GM13976 (cell line): ENCODE data around the gene VWA8.

Source experiments
- DNase-seq: peaks from one replicate; pipeline ENCODE4 v3.0.0; 2012; ENCODE audit warnings: low spot score
- in situ Hi-C: fragments of 300-500 bp; cut with MboI; formaldehyde crosslinking; loops from one replicate; pipeline ENCODE4 v1.12.0; 2022; ENCODE audit warnings: low sequenced_read_pairs, mixed read lengths, inconsistent platforms; ENCODE audit not compliant: unreplicated experiment
- TF ChIP-seq, protein P1 (sequence below): IDR thresholded peaks from 2 replicates; pipeline ENCODE4 v1.5.1; 2012; ENCODE audit warnings: borderline replicate concordance, mild to moderate bottlenecking; ENCODE audit not compliant: insufficient read depth; ENCODE audit errors: extremely low read depth, missing control alignments, control extremely low read depth

VWA8 gene

DNA sequence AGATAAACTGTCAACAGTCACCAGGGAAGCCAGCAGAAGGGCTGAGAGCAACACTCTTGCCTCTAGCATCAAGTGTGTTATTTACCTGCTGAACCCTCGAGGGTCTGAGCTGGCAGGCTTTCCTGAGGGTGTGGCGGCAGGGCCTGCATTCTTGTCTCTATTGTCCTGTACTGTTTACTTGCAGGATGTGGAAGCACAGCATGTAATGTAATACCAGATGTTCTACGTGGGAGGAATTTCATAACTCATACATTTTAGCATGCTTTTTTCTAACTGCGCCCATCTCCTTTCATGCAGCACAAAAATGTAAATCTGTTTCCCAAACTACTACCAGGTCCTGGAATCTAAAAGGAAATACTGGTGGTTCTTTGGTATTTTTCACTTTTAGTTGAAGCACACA is 350.5 kb downstream of the VWA8 start:
- TF ChIP-seq, protein P1, sequence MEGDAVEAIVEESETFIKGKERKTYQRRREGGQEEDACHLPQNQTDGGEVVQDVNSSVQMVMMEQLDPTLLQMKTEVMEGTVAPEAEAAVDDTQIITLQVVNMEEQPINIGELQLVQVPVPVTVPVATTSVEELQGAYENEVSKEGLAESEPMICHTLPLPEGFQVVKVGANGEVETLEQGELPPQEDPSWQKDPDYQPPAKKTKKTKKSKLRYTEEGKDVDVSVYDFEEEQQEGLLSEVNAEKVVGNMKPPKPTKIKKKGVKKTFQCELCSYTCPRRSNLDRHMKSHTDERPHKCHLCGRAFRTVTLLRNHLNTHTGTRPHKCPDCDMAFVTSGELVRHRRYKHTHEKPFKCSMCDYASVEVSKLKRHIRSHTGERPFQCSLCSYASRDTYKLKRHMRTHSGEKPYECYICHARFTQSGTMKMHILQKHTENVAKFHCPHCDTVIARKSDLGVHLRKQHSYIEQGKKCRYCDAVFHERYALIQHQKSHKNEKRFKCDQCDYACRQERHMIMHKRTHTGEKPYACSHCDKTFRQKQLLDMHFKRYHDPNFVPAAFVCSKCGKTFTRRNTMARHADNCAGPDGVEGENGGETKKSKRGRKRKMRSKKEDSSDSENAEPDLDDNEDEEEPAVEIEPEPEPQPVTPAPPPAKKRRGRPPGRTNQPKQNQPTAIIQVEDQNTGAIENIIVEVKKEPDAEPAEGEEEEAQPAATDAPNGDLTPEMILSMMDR = no peak
- in situ Hi-C loops = no loop called here
- no peak for DNase-seq

DNA sequence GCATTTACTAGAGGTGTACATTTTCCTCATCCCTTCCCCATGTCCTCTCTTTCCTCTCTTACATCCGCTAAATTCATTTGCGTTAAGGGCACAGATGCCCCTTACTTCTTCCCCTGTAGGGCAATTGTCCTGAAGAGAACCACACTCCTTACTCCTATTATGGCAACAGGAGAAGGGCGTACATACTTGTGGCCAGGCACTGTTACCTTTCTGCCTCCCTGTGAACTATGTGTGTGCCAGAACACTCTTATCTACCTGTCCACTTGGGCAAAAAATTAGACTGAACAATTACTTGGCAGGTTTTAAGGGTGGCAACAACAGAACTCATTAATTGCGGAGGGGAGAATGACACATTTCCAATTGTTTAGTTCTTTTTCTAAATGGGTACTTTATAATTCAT is 351.1 kb downstream of the VWA8 start:
- in situ Hi-C loops = no loop called here

DNA sequence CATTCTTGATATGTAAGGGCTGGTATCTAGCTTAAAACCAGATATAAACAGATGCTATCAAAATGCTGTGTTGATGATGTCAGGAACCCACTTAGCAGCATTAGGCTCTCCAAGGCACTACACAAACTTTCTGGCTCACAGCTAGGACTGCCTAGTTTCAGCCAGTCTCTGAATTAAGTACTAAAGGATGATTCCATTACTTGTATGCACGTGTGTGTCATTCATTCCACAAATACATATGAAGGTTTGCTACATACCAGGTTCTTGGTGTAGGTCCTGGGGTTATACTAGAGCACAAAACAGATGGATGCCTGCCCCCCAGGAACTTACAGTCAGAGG is 352.1 kb downstream of the VWA8 start:
- no peak for DNase-seq
- TF ChIP-seq, protein P1 = no peak
- in situ Hi-C loops = no loop called here

More for the DNA sequence above, 351.1 kb downstream of the VWA8 start:
- DNase-seq = no peak
- TF ChIP-seq, protein P1 = no peak

DNA sequence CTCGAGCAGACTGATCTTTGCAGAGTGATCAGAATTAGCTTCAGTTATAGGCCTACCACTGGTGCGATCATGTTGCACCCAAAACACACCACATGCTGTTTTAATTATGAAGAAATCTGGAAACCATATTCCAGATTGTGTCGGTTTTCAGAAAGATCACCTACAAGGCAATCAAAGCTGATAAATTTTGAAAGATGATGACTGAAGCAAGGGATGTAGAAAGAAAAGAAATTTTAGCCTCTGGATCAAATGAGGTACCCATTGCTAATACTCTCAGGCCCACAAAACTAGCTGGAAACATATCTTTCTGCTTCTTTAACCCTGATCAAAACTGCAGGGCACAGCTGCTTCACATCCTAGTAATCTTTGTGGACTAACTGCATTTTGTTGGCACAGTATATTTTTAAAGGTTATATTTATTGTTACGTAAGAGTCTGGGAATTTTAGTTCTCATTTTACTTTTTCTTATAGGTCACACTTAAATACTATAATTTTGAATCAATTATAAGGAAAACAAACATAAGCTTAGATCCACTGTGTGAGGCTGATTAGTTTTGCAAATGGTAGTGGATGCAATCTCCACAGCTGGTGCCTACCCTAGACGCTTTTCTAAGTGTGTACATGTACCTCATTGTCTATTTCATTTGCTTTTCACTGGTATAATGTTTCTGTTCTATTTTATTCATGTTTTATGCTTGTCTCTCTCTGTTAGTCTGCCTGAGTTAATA is 352.6 kb downstream of the VWA8 start:
- in situ Hi-C loops = no loop called here
- no peak for DNase-seq
- TF ChIP-seq, protein P1 = no peak

DNA sequence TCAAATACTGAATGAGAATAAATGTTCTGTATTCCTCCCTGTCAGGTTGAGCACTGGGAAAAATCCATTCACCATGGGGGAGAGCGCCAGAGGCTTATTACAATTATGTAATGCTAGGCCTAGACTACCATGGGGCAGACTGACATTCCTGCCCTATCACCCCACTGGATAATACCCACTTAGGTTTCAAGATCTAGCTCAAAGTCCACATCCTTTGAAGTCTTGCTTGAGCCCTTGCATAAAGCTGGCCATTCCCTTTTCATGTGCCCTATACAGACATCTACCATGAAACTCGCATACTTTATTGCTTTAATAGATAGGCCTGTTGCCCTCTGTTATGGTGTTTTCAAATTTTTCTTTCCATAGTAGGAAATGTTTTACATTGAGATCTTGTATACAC is 354.3 kb downstream of the VWA8 start:
- DNase-seq = no peak
- in situ Hi-C loops = no loop called here
- TF ChIP-seq, protein P1 = no peak

DNA sequence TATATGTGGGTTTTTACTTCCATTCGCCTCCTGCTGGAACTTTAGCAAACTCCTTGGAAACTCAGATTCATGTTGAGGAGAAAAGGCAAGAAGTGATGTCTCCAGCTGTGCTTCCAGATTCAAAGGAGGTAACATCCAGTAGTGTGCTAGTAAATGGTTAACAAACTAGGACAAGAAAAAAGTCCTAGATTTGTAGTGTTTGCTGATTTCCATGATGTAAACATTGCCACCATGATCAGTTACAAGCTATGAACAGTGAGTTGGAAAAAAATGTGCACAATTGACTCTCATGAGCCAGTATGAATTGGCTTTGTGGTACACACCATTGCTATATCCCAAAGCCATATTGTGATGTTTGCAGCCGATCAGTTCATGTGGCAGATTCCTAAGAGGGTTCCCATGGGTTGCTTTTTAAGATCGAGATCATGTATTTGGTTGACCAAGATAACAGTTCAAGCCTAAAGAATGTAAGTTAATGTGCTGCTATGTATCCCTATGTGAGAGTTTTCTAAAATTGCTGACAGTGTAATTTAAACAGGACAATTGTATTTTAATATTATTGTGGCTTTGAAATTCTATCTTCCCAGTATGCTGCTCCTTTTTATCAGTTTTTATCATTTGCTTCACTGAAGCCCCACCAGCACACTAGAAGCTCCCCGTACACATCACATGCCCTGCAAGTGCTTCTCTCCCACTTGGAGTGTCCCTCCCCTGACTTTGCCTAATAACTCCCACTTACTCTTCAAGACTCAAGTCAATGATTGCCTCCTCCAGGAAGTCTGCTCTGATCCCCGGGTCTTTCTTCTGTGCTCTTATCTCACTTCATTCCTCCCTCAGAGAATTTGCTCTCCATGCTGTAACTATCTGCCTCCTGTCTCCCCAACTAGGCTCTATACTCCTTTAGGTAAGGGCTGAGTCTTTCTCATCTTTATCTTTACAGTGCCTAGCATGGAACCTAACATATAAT is 355.3 kb downstream of the VWA8 start:
- TF ChIP-seq, protein P1 = no peak
- no peak for DNase-seq
- in situ Hi-C loops = no loop called here
